CD14-positive monocyte (primary cell): ENCODE measurements around the gene LSM4. TPM values are rescaled to one million over a fixed set of nuclear protein-coding genes. Genes with fewer than 3 reads are reported as not detected.

ENCODE experiments used
- DNase-seq, 3 donors: peaks; one replicate each; pipeline ENCODE4 v3.0.0-alpha.2; 2011 to 2022
- H2AFZ ChIP-seq: 2 replicates; pipeline ENCODE4 v1.6.0; 2012; ENCODE audit warnings: mild to moderate bottlenecking, low read depth, low read length, inconsistent platforms; ENCODE audit not compliant: insufficient read depth, poor library complexity, severe bottlenecking
- H3K27ac ChIP-seq, 2 donors: 1 replicate in 1 of 2; 2 replicates in 1 of 2; pipeline ENCODE4 v1.5.1; 2012 to 2013; ENCODE audit warnings: low read length in 2 of 2, control low read depth in 1 of 2, inconsistent platforms in 1 of 2, low read depth in 1 of 2, mild to moderate bottlenecking in 1 of 2
- H3K27me3 ChIP-seq, 2 donors: one replicate each; pipeline versions ENCODE4 v1.6.0 to v1.6.1; 2011 to 2013; ENCODE audit warnings: low read length in 2 of 2; ENCODE audit not compliant: control insufficient read depth in 2 of 2, insufficient read depth in 2 of 2
- H3K36me3 ChIP-seq, 2 donors: replicated peaks in 1 of 2; 1 replicate in 1 of 2; 2 replicates in 1 of 2; pipeline versions ENCODE4 v1.5.1 to v1.6.1; 2012 to 2013; ENCODE audit warnings: low read length in 2 of 2, control low read depth in 1 of 2, inconsistent platforms in 1 of 2, mild to moderate bottlenecking in 1 of 2; ENCODE audit not compliant: insufficient read depth in 2 of 2, control insufficient read depth in 1 of 2
- H3K4me1 ChIP-seq, 2 donors: 1 replicate in 1 of 2; 2 replicates in 1 of 2; pipeline versions ENCODE4 v1.5.1 to v1.6.1; 2012 to 2013; ENCODE audit warnings: low read length in 2 of 2, control low read depth in 1 of 2, inconsistent platforms in 1 of 2, mild to moderate bottlenecking in 1 of 2, moderate library complexity in 1 of 2; ENCODE audit not compliant: insufficient read depth in 2 of 2, control insufficient read depth in 1 of 2
- H3K4me2 ChIP-seq: replicated peaks from 2 replicates; pipeline ENCODE3; 2012; ENCODE audit warnings: low read length, moderate library complexity, mild to moderate bottlenecking; ENCODE audit not compliant: poor library complexity, severe bottlenecking; ENCODE audit errors: extremely low read depth
- H3K4me3 ChIP-seq, 3 experiments: fragments of 200-600 bp in 1 of 3; sonication (generic) in 1 of 3; replicated peaks in 1 of 3; 1 replicate in 2 of 3; 2 replicates in 1 of 3; pipeline ENCODE4 v1.5.1; 2011 to 2013; ENCODE audit warnings: low read length in 3 of 3, mild to moderate bottlenecking in 3 of 3, control low read depth in 2 of 3, low read depth in 2 of 3, inconsistent platforms in 1 of 3, moderate library complexity in 1 of 3
- H3K79me2 ChIP-seq: 2 replicates; pipeline ENCODE4 v1.6.0; 2012; ENCODE audit warnings: mild to moderate bottlenecking, control low read depth, inconsistent platforms, low read length, moderate library complexity; ENCODE audit not compliant: insufficient read depth
- H3K9ac ChIP-seq: 2 replicates; pipeline ENCODE4 v1.6.0; 2017; ENCODE audit warnings: low read length, mild to moderate bottlenecking; ENCODE audit not compliant: insufficient read depth, poor library complexity, severe bottlenecking
- H3K9me3 ChIP-seq, 2 donors: replicated peaks in 1 of 2; 1 replicate in 1 of 2; 2 replicates in 1 of 2; pipeline versions ENCODE4 v1.5.1 to v1.6.1; 2012 to 2013; ENCODE audit warnings: low read length in 2 of 2, control low read depth in 1 of 2; ENCODE audit not compliant: control insufficient read depth in 1 of 2, insufficient read depth in 1 of 2
- H4K20me1 ChIP-seq: 2 replicates; pipeline ENCODE4 v1.6.0; 2012; ENCODE audit warnings: mild to moderate bottlenecking, low read length, control low read depth, moderate library complexity; ENCODE audit not compliant: insufficient read depth
- H3K27ac Mint-ChIP-seq, 7 donors: one replicate each; pipeline ENCODE4 v1.8.0; 2020; ENCODE audit warnings: mild to moderate bottlenecking in 7 of 7, mixed read lengths in 7 of 7, moderate library complexity in 6 of 7, inconsistent platforms in 2 of 7
- H3K27me3 Mint-ChIP-seq, 3 donors: one replicate each; pipeline ENCODE4 v1.8.0; 2021 to 2022; ENCODE audit warnings: low read depth in 3 of 3, mild to moderate bottlenecking in 3 of 3, mixed read lengths in 3 of 3, moderate library complexity in 3 of 3, inconsistent platforms in 1 of 3
- H3K36me3 Mint-ChIP-seq, 2 donors: one replicate each; pipeline ENCODE4 v1.8.0; 2020; ENCODE audit warnings: mixed read lengths in 2 of 2, inconsistent platforms in 1 of 2, mild to moderate bottlenecking in 1 of 2
- H3K4me1 Mint-ChIP-seq: one replicate; pipeline ENCODE4 v1.8.0; 2020; ENCODE audit warnings: mild to moderate bottlenecking, mixed read lengths
- H3K4me3 Mint-ChIP-seq, 2 donors: one replicate each; pipeline ENCODE4 v1.8.0; 2020; ENCODE audit warnings: mild to moderate bottlenecking in 2 of 2, mixed read lengths in 2 of 2, moderate library complexity in 1 of 2
- H3K9me3 Mint-ChIP-seq, 7 donors: one replicate each; pipeline ENCODE4 v1.8.0; 2020 to 2022; ENCODE audit warnings: mixed read lengths in 7 of 7, mild to moderate bottlenecking in 6 of 7, moderate library complexity in 6 of 7, inconsistent platforms in 2 of 7
- WGBS: methylation state at CpG from one replicate; pipeline ENCODE4 v1.1.5; 2013; ENCODE audit warnings: missing lambda C conversion rate; ENCODE audit not compliant: insufficient coverage; 5-methylcytosine and 5-hydroxymethylcytosine counted together
- intact Hi-C, 2 donors: fragments of 100-400 bp; cut with micrococcal nuclease; formaldehyde crosslinking; loops; one replicate each; pipeline versions ENCODE4 v1.15.0 to v1.15.1; 2023
- polyA plus RNA-seq, 3 donors: library from polyadenylated mRNA; depleted of rRNA in 1 of 3; unstranded in 2 of 3; stranded (reverse) in 1 of 3; fragments of 300-500 nt in 2 of 3; fragments of >200 nt in 1 of 3; fragmentation: Illumina TruSeq in 2 of 3; gene quantifications; 1 replicate in 2 of 3; 2 replicates in 1 of 3; pipeline ENCODE4 v1.2.3, GENCODE V29; 2012 to 2021
- TF ChIP-seq, protein P1 (sequence below): fragments of 200-600 bp; IDR thresholded peaks from one replicate; pipeline ENCODE4 v1.8.0; 2022; ENCODE audit warnings: antibody characterized with exemption, mild to moderate bottlenecking

Gene LSM4
- polyA plus RNA-seq, 3 donors: 66.5 to 143 (median 97.0) TPM

DNA sequence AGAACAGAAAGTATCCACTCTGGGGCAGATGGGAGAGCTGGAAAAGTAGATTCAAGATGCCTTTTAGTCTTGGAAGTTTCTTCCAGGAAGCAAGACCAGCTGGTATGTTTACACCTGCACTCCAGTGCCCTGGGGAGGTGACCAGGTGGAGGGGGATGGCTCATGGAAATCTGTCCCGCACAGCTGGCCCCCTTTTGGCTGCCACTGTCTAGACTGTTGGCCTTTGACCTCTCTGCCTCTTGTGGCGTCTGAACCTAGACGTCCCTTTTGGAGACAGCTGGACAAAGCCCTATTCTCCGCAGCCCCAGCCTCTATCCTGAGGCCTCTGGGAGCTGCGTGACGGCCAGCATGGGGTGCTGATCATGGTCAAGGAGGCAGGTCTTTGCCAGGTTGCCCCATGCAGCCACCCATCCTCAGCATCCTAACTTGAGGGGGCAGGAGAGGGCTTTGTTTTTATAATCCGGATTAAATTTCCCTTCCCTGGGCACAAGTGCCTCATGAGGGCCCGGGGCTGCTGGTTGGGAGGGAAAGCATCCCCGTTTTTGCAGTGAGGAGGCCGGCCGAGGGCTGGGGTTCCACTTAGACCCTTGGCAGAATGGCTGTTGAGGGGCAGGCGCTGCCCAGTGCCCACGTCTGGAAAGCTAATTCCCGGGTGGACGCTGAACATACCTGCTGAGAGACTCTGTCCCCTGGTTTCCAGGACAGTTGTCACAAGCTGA, 45.8 kb upstream of the LSM4 start:
- no peaks in the 10 kb centered on the region for H4K20me1 ChIP-seq
- H3K9ac ChIP-seq: no peak overlapping the region
- H3K4me2 ChIP-seq: no peak overlapping the region
- H3K9me3 ChIP-seq: no peaks in the 10 kb centered on the region
- H3K4me1 ChIP-seq: peaks cover 33 to 43% of the 10 kb centered on the region in 2 donors
- H3K27ac ChIP-seq: no peak overlapping the region
- H3K4me3 Mint-ChIP-seq: no peak overlapping the region
- H3K4me1 Mint-ChIP-seq: peaks cover 35% of the 10 kb centered on the region
- peaks cover 0 to 4% (median 0%) of the 10 kb centered on the region in 7 donors for H3K9me3 Mint-ChIP-seq
- TF ChIP-seq, protein P1, sequence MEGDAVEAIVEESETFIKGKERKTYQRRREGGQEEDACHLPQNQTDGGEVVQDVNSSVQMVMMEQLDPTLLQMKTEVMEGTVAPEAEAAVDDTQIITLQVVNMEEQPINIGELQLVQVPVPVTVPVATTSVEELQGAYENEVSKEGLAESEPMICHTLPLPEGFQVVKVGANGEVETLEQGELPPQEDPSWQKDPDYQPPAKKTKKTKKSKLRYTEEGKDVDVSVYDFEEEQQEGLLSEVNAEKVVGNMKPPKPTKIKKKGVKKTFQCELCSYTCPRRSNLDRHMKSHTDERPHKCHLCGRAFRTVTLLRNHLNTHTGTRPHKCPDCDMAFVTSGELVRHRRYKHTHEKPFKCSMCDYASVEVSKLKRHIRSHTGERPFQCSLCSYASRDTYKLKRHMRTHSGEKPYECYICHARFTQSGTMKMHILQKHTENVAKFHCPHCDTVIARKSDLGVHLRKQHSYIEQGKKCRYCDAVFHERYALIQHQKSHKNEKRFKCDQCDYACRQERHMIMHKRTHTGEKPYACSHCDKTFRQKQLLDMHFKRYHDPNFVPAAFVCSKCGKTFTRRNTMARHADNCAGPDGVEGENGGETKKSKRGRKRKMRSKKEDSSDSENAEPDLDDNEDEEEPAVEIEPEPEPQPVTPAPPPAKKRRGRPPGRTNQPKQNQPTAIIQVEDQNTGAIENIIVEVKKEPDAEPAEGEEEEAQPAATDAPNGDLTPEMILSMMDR: no peak
- H3K27ac Mint-ChIP-seq: peak overlapping the region in 2 of 7 donors; percentile 22 to 30
- H3K36me3 Mint-ChIP-seq: peaks cover 33 to 40% of the 10 kb centered on the region in 2 donors
- no peak for DNase-seq
- H3K27me3 Mint-ChIP-seq: peaks cover 1 to 5% (median 4%) of the 10 kb centered on the region in 3 donors
- WGBS: 97% methylated on average over 10 of the region's 15 CpGs
- no peak overlapping the region for H2AFZ ChIP-seq
- no peaks in the 10 kb centered on the region for H3K27me3 ChIP-seq
- H3K4me3 ChIP-seq: no peak overlapping the region
- H3K36me3 ChIP-seq: peaks cover 3 to 5% of the 10 kb centered on the region in 2 donors
- intact Hi-C loops: no loop called here
- H3K79me2 ChIP-seq: no peaks in the 10 kb centered on the region

DNA sequence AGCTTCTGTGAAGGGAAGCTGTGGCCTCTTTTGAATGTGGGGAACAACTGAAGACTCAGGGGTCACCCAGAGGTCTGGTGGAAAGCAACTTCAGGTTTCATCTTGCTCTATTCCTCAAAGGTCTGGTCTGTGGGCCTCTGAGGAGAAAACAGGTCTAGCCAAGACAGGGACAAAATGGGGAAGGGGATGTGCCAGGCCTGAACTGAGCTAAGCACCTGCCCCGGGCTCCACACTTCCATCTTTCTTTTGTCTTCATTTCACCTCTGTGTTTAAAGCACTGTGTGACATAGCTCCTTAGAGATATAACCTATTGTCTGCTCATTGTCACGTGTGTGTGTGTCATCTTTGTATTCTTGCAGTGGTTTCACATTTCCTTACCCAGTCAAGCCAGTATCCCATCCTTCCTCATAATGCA, 43.2 kb upstream of the LSM4 start:
- Histone ChIP-seq H3K79me2 (no peaks in the 10 kb centered on the region), H3K4me1 (peaks cover 26 to 31% of the 10 kb centered on the region in 2 donors), H3K36me3 (peaks cover 16 to 22% of the 10 kb centered on the region in 2 donors), H3K9ac (peak overlapping the region; percentile 6), H2AFZ (no peak overlapping the region), H3K9me3 (no peaks in the 10 kb centered on the region), H3K4me2 (peak overlapping the region; percentile 34), H3K4me3 (peak overlapping the region in 1 of 3 experiments; percentile 1), H4K20me1 (no peaks in the 10 kb centered on the region), H3K27me3 (no peaks in the 10 kb centered on the region), H3K27ac (peak overlapping the region; percentile 62 to 76)
- intact Hi-C loops: no loop called here
- peaks cover 38% of the 10 kb centered on the region for H3K4me1 Mint-ChIP-seq
- peaks cover 0 to 7% (median 0%) of the 10 kb centered on the region in 7 donors for H3K9me3 Mint-ChIP-seq
- H3K27ac Mint-ChIP-seq: peak overlapping the region; percentile 85 to 94 (median 89)
- peaks cover 51 to 67% of the 10 kb centered on the region in 2 donors for H3K36me3 Mint-ChIP-seq
- WGBS: no CpG with 5 or more reads among the region's 2 CpGs
- no peak overlapping the region for H3K4me3 Mint-ChIP-seq
- peaks cover 0 to 5% (median 2%) of the 10 kb centered on the region in 3 donors for H3K27me3 Mint-ChIP-seq
- TF ChIP-seq, protein P1: no peak
- DNase-seq: peak; percentile 63 to 81 (median 71)
